D721Med (cell line): ENCODE measurements around the gene C1orf122.
"Not testable (repeated sequence)": the region's sequence is repeated elsewhere in the genome, so short reads cannot be mapped to it uniquely, and the experiment has no call there.

Experiments
- DNase-seq: peaks from one replicate; pipeline ENCODE4 v3.0.0; 2011; ENCODE audit warnings: low spot score; ENCODE audit not compliant: insufficient read length
- FAIRE-seq: peaks from 2 replicates; lab custom pipeline; 2011; peaks lifted over from hg19 to GRCh38; lab: Jason Lieb, UNC
- CTCF ChIP-seq: IDR thresholded peaks from 2 replicates; pipeline ENCODE4 v1.5.1; 2012; ENCODE audit warnings: mild to moderate bottlenecking, control low read depth; ENCODE audit not compliant: insufficient read depth; ENCODE audit errors: missing control alignments

The C1orf122 gene

GRCh38 chr1:37764888-37765441, 42.6 kb upstream of the C1orf122 start, which contains the start of gene EPHA10:
TSS of gene EPHA10 (minus strand) at chr1:37765120. CDS start at chr1:37765066, 54 bp downstream.
- FAIRE-seq (no peak), DNase-seq (peak; percentile 76)
- no peak for TF ChIP-seq CTCF

GRCh38 chr1:37765916-37766664, 41.5 kb upstream of the C1orf122 start:
- peak; percentile 43 for TF ChIP-seq CTCF
- FAIRE-seq (no peak), DNase-seq (no peak)

GRCh38 chr1:37767488-37767887, 40.1 kb upstream of the C1orf122 start:
- DNase-seq (no peak), FAIRE-seq (no peak)
- no peak for TF ChIP-seq CTCF

DNA sequence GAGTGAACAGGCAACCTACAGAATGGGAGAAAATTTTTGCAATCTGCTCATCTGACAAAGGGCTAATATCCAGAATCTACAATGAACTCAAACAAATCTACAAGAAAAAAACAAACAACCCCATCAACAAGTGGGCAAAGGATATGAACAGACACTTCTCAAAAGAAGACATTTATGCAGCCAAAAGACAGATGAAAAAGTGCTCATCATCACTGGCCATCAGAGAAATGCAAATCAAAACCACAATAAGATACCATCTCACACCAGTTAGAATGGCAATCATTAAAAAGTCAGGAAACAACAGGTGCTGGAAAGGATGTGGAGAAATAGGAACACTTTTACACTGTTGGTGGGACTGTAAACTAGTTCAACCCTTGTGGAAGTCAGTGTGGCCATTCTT, 36.1 kb upstream of the C1orf122 start:
- not testable (repeated sequence) for DNase-seq

DNA sequence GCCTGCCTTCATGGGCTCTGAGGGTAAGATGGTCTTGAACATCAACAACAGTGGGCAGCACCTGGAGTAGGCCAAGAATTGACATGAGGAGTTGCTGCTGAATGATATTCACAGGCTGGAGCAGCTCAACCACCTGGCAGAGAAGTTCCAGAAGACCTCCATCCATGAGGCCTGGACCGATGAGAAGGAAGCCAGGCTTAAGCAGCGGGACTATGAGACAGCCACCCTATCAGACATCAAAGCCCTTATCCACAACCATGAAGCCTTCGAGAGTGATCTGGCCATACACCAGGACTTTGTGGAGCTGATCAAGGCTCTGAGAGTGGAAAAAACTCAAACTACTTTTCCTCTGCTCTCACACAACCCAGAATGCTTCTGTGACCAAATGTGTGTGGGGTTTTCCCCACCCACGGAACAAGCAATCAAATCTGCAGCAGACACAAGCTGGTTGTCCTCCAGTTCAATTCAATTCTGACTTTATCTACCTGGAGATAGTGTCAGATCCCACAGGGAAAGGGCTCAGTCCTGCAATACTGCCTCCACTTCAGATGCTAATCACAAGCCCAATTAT, 30.6 kb upstream of the C1orf122 start:
- DNase-seq (no peak), FAIRE-seq (no peak)
- no peak for TF ChIP-seq CTCF

More for the DNA sequence above, 36.1 kb upstream of the C1orf122 start:
- not testable (repeated sequence) for FAIRE-seq

GRCh38 chr1:37778654-37779053, 28.9 kb upstream of the C1orf122 start:
- TF ChIP-seq CTCF: no peak
- no peak for FAIRE-seq
- no peak for DNase-seq

DNA sequence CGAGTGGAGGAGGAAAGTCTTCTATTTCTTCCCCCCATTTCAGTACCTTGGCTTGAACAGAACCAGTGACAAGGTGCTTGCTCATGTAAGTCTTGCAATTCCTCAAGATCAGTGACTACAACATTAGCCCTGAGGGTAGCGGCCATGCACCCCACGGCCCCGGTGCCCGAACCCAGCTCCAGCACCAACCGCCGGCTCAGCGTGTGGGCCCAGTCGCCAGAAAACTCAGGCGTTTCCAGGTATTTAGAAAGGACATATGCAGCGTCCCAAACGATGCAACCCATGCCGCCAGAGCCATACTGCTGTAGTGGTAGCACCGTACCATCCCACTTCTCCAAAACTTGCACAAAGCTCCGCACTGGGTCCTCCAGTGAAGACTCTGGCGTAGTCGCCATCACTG, 25.1 kb upstream of the C1orf122 start:
- FAIRE-seq (no peak), DNase-seq (no peak)
- no peak for TF ChIP-seq CTCF
